Mononuclear cell (primary cell): ENCODE results near the gene PRM2. TPM values are rescaled to one million over a fixed set of nuclear protein-coding genes. Genes with fewer than 3 reads are reported as not detected.

Experiments
- H3K27me3 ChIP-seq: 2 replicates; pipeline ENCODE4 v1.6.0; 2011; ENCODE audit warnings: low read length, control low read depth; ENCODE audit not compliant: insufficient read depth
- H3K4me1 ChIP-seq: 2 replicates; pipeline ENCODE4 v1.5.1; 2011; ENCODE audit warnings: mild to moderate bottlenecking, low read length, control low read depth; ENCODE audit not compliant: insufficient read depth
- H3K4me3 ChIP-seq: 2 replicates; pipeline ENCODE4 v1.5.1; 2011; ENCODE audit warnings: mild to moderate bottlenecking, low read length, moderate library complexity
- H3K9me3 ChIP-seq: 2 replicates; pipeline ENCODE4 v1.5.1; 2011; ENCODE audit warnings: low read depth, mild to moderate bottlenecking, control low read depth, low read length
- total RNA-seq: library from RNA; depleted of rRNA; stranded (reverse); fragments of >200 nt; gene quantifications from one replicate; pipeline ENCODE4 v1.2.3, GENCODE V29; 2012

Gene PRM2
- total RNA-seq, 1 donor, result not detected

- no peak overlapping the region for H3K4me3 ChIP-seq
- H3K9me3 ChIP-seq, result no peaks in the 10 kb centered on the region
- peaks cover 29% of the 10 kb centered on the region for H3K4me1 ChIP-seq
- no peaks in the 10 kb centered on the region for H3K27me3 ChIP-seq
Measured at GRCh38 chr16:11262915-11263314, 13.4 kb downstream of the PRM2 start.

GRCh38 chr16:11260596-11260966 lies 15.7 kb downstream of the PRM2 start:
- Histone ChIP-seq H3K4me1 (peaks cover 44% of the 10 kb centered on the region), H3K27me3 (no peaks in the 10 kb centered on the region), H3K9me3 (no peaks in the 10 kb centered on the region), H3K4me3 (no peak overlapping the region)

GRCh38 chr16:11259655-11260595 lies 16.4 kb downstream of the PRM2 start:
- no peaks in the 10 kb centered on the region for H3K9me3 ChIP-seq
- H3K27me3 ChIP-seq, result no peaks in the 10 kb centered on the region
- peaks cover 49% of the 10 kb centered on the region for H3K4me1 ChIP-seq
- H3K4me3 ChIP-seq, result no peak overlapping the region

GRCh38 chr16:11258553-11259492 lies 17.5 kb downstream of the PRM2 start:
- Histone ChIP-seq H3K4me3 (no peak overlapping the region), H3K27me3 (peaks cover 4% of the 10 kb centered on the region), H3K4me1 (peaks cover 50% of the 10 kb centered on the region), H3K9me3 (no peaks in the 10 kb centered on the region)

GRCh38 chr16:11257131-11257938 lies 18.9 kb downstream of the PRM2 start:
- Histone ChIP-seq H3K4me3 (peak overlapping the region; percentile 76), H3K9me3 (no peaks in the 10 kb centered on the region), H3K4me1 (peaks cover 61% of the 10 kb centered on the region), H3K27me3 (peaks cover 4% of the 10 kb centered on the region)

- peaks cover 4% of the 10 kb centered on the region for H3K27me3 ChIP-seq
- no peaks in the 10 kb centered on the region for H3K9me3 ChIP-seq
- peaks cover 67% of the 10 kb centered on the region for H3K4me1 ChIP-seq
- peak overlapping the region; percentile 76 for H3K4me3 ChIP-seq
Measured at GRCh38 chr16:11256661-11257130, 19.6 kb downstream of the PRM2 start.

- peak within 1 kb of the TSS; percentile 76 for H3K4me3 ChIP-seq
Measured at GRCh38 chr16:11255737-11256660, 20.3 kb downstream of the PRM2 start, which contains the start of gene SOCS1. Gene SOCS1 (minus strand): TSS chr16:11256204. CDS start chr16:11255478, 726 bp downstream.

GRCh38 chr16:11254913-11255736 lies 21.2 kb downstream of the PRM2 start:
- H3K27me3 ChIP-seq, result peaks cover 4% of the 10 kb centered on the region
- H3K9me3 ChIP-seq, result no peaks in the 10 kb centered on the region
- peak overlapping the region; percentile 76 for H3K4me3 ChIP-seq
- H3K4me1 ChIP-seq, result peaks cover 71% of the 10 kb centered on the region

More at GRCh38 chr16:11255737-11256660, 20.3 kb downstream of the PRM2 start, which contains the start of gene SOCS1:
- Histone ChIP-seq H3K27me3 (peaks cover 4% of the 10 kb centered on the region), H3K9me3 (no peaks in the 10 kb centered on the region), H3K4me1 (peaks cover 71% of the 10 kb centered on the region)

GRCh38 chr16:11253995-11254912 lies 22.0 kb downstream of the PRM2 start:
- peaks cover 70% of the 10 kb centered on the region for H3K4me1 ChIP-seq
- peaks cover 4% of the 10 kb centered on the region for H3K27me3 ChIP-seq
- H3K4me3 ChIP-seq, result peak overlapping the region; percentile 76
- H3K9me3 ChIP-seq, result no peaks in the 10 kb centered on the region

GRCh38 chr16:11253009-11253994 lies 23.0 kb downstream of the PRM2 start:
- H3K9me3 ChIP-seq, result no peaks in the 10 kb centered on the region
- H3K27me3 ChIP-seq, result peaks cover 4% of the 10 kb centered on the region
- H3K4me1 ChIP-seq, result peaks cover 61% of the 10 kb centered on the region
- peak overlapping the region; percentile 76 for H3K4me3 ChIP-seq

- Histone ChIP-seq H3K4me1 (peaks cover 53% of the 10 kb centered on the region), H3K27me3 (peaks cover 4% of the 10 kb centered on the region), H3K4me3 (peak overlapping the region; percentile 3), H3K9me3 (no peaks in the 10 kb centered on the region)
Measured at GRCh38 chr16:11252482-11252931, 23.8 kb downstream of the PRM2 start.
